ENCODE data around the gene FBLN7.

- TF ChIP-seq CTCF (IDR thresholded peaks at IDR 0.05), result no peak
- no peak for TF ChIP-seq POLR2A (IDR thresholded peaks at IDR 0.05)
Measured at GRCh38 chr2:112108178-112108832, 29.9 kb upstream of the FBLN7 start.

All from right lobe of liver (tissue), 4 donors.